NCI-H69 (cell line): ENCODE data around the gene SORCS2.

ENCODE experiments used
- DNase-seq: peaks from one replicate; lab custom pipeline; 2025; lab: John Stamatoyannopoulos, UW

SORCS2 gene

GRCh38 chr4:7733201-7733600 lies 540.9 kb downstream of the SORCS2 start:
- no peak for DNase-seq

- no peak for DNase-seq
Observed at GRCh38 chr4:7733801-7734650, 541.7 kb downstream of the SORCS2 start.

DNA sequence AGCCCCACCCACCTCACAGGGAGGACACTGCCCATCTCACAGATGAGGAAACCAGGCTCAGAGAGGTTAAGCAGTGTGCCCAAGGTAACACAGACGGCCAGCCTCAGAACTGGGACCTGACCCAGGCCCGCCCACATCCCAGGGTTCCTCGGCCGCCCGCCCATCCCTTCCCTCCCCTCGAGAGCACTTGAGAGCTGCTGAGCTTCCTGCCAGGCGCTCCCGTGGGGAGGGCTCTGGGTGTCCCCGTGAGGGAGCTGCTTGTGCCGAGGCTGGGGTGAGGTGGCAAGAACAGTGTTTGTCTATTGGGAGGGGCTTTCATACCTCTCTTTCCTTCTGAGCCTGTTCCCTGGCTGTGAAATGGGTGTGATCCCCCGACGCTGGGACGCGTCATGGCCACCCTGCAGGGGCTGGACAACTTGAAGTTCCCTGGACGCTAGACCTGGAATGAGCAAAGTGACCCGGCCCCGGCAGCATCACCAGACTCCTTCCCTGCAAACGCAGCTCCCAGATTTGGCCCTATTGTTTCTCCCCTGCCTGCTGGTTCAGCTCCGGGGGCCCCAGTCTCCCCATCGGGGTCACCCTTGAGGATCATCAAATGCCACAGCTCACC lies 542.4 kb downstream of the SORCS2 start:
- DNase-seq = no peak

GRCh38 chr4:7735395-7735794 lies 543.1 kb downstream of the SORCS2 start:
- no peak for DNase-seq

DNA sequence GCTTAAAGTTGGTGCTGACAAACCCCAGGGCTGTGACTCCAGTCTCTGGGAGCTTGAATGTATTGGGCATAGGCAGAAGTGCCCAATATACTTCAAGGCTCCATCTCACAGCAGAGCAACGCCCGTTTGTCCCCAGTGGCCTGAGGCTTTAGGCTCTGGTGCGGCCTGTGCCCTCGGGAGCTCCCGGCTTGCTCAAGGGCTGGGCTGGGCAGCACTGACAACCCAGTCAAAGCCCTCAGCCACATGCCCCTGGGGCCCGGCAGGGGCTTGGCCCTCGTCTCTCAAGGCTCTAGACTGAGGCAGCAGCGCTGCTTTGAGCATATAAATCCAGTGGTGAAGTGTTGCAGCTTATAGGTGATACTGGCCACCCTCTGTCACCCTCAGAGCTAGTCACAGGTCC lies 543.6 kb downstream of the SORCS2 start:
- no peak for DNase-seq

DNA sequence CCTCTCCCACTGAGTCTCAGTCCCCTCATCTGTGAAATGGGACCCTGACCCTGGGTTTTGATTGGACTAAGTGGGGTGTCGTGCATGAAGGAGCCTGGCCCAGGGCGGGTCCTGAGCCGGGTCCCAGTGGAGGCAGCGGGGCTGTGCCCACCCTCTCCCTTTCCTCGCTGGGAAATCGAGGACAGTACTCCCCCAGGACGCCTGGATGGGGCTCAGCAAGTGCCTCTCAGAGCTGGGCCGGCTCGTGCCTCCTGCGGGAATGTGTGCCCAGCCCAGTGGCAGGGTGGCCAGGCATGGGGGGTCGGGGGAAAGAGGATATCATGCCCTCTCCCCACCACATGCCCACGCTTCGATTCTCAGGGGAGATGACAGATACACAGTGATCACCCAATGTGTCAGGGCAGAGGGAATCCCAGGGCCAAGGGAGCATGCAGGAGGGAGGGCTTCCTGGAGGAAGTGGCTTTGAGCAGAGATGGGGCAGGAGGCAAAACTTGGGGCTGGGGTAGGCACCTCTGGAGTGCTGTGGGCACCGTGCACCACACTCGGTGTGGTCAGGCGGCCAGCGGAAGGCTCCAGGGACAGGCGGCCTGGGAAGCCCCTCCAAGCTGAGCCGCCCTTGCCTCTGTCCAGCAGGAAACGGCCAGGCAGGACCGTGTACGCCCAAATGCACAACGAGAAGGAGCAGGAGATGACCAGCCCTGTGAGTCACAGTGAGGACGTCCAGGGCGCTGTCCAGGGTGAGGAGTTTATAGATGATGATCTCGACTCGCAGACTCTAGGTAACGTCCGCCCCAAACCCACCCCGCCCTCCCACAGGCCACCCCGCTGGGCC lies 544.3 kb downstream of the SORCS2 start:
- DNase-seq = no peak

DNA sequence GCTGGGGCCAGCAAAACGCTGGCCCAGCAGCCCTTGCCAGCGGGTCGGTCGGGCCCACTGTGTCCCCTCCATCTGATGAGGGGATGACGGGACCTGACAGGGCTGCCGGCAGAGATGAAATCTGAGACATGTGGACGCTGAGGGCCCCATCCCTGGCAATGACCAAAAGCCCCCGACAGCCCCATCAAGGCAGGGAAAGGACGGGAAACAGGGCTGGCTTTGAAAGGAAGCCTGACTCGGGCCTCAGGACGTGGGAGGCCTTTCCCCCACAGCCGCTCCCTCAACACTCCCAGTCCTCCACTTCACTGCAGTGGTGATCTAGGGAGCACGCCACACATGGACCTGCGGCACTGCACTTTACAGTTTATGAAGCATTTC lies 544.9 kb downstream of the SORCS2 start:
- no peak for DNase-seq

DNA sequence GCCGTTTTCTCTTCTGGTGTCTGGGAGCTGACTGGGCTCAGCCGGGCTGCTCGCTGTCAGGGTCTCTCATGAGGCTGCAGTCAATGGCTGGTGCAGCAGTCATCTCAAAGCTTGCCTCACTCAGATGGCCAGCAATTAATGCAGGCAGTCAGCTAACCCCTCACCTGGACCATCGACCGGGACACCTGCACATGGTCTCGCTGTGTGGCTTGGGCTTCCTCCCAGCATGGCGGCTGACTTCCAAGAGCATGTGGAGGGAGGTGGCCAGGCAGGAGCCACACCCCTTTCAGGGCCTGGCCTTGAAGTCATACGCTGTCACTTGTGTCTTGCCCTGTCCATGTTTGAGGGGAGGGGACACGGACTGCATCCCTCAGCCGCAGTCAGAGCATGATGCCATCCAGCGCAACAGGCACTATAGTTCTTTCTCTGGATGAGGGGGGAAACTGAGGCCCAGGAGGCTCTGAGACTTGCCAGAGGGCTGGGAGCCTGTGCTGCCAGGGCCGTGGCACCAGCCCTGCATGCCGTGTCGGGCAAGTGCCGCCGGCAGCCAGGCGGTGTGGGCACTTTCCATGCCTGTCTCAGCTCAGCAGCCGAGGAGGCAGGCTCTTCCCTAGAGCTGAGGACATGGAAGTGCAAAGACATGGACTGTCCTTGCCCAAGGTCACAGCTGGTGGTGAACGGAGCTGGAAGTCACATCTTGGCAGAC lies 545.6 kb downstream of the SORCS2 start:
- no peak for DNase-seq

DNA sequence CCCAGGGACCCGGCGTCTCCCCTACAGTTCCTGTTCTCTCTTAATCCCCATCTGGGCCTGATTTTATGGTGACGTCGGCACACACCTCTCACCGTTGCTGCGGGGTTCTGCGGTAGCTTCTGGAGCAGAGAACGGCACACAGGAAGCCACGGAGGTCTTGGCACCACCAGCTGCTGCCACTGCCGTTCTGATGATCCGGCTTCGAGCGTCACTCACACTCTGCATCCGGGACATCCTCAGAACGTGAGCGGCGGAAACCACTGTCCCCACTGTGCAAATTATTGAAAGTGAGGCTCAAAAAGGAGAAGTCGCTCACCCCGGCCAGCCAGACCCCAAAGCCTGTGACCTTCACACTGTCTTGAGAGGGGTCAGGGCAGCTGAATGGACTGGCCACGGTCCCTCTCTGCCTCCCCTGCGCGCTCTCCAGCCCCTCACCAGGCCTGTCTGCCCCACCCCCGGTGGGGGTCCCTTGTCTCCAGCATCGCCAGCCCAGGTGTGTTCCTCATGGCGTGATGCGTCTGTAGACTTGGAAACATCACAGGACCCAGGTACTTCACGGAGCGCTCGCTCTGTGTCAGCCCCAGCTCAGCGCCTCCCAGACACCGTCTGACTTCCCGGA lies 546.2 kb downstream of the SORCS2 start:
- no peak for DNase-seq

GRCh38 chr4:7739077-7739917 lies 547.0 kb downstream of the SORCS2 start:
- no peak for DNase-seq

- no peak for DNase-seq
Observed at GRCh38 chr4:7739918-7740865, 547.9 kb downstream of the SORCS2 start.

DNA sequence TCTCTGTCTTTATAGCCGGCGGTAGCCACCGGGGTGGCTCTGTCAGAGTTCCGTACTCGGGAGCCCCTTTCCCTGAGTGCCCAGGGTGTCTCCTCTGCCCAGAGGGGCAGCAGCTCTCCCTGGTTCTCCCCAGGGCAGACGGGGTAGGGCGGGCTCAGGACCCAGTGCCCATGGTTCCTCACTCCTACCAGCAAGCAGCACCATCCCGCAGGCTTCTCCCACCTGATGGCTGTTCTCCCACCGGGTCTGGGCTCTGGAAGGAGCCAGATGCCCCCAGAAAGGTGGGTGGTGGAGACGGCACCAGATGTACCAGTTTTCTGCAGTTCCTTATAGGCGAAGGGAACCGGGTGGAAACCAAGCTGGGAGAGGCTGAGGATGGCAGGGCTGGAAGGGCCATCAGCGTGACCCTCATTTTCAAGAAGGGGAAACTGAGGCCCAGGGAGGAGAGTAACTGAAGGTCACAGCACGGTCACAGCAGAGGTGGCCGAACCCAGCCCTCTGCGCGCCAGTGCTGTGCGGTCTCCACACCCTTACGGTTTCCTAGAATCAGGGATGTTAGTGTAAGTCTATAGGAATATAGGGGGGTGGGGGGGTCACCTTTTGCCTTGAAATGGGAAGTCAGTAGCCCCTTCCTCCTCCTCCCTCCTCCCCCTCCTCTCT lies 548.7 kb downstream of the SORCS2 start:
- DNase-seq = no peak

DNA sequence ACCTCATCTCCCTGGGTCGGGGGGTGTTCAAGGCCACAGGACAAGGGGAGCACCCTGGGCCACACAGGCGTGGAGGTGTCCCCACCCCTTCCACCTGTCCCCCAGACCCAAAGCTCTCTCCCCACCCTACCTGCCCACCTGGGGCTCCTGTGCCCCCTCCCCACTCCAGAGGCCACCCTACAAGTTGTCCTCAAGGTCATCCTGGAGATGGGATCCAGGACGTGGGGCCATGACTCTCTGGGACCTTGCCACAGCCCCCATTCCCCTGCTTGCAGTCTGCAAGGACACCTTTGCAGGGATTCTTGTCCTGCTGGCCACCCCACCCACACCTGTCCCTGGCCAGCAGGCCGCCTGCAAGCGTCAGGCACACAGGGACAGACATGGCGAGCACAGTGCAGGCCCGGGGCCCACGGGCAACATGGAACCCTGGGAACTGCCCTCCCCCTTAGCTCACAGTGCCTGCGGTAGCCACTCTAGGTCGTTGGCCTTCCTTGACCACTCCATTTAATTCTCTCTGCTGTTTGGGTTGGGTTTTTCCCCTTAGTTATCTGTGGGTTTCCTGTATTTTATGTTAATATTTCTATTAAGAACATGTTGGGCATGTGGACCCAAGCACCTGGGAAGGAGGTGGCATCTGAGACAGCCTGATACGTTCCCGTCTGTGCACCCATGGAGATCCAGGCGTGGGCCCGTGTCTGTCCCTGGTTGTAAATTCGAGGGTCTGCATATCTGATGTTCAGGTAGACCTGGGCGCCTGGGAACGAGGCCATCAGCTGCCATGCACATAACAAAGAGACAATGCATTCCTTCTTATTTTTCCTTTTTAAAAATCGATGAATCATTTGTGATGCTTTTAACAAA lies 549.8 kb downstream of the SORCS2 start:
- no peak for DNase-seq

DNA sequence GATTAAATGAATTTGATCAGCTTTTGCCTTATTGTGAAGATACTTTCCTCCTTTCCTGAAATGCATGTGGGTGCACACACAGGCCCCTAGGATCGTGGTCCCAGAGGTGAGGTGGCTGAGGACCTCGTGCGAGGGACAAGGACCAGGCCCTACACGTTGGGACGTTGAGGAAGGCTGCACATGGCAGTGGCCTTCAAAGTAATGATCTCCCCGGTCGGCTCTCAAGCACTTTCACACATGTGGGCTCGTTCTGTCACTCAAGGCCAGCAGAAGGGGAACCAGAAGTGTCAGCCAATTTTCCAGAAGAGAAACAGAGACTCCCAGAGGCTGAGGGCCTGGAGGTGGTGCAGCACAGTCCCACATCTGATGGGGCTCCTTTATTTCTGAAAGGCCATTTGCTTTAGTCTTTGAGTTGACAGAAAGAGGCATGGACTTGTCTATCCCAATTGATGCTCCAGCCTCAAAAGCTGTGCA lies 550.5 kb downstream of the SORCS2 start:
- DNase-seq = no peak

GRCh38 chr4:7744142-7744804 lies 551.9 kb downstream of the SORCS2 start:
- no peak for DNase-seq

DNA sequence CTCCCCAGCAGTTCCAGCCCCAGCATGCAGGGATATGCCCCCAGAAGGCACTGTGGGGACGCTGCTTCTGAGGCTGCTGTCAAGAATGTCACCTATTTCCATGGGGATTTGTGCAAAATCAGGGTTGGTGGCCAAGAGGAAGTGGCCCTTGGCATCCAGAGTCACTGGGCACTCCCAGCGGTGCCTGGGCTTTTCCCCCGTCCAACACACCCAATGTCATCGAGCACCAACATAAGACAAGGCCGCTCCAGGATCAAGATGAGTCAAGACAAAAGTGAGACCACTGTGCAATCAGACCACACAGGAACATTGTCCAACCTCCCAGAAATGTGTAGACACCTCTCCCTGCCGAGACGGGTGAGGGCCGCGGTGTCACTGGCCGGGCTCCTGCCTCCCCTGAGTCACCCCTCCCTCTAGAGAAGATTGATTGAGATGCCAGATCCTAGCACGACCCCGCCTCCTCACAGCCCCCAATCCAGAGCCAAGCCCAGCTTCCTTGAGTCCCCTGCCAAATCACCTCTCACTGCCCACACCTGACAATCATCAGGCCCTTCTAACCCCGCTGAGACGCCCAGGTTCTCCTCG lies 553.1 kb downstream of the SORCS2 start:
- DNase-seq = no peak
